Transverse colon (tissue), 4 donors: Measurements from ENCODE around the gene ACSS1. TPM values are rescaled to one million over a fixed set of nuclear protein-coding genes. Genes with fewer than 3 reads are reported as not detected.

ENCODE experiments used
- DNase-seq: peaks from one replicate; pipeline ENCODE4 v3.0.0-alpha.2; 2019
- H3K27ac ChIP-seq, 4 donors: fragments of 200-600 bp; sonication (generic); 2 replicates each; pipeline ENCODE4 v1.5.1; 2016 to 2018; ENCODE audit warnings: inconsistent platforms in 4 of 4
- H3K27me3 ChIP-seq: fragments of 200-600 bp; sonication (generic); 2 replicates; pipeline ENCODE4 v1.5.1; 2017; ENCODE audit warnings: inconsistent platforms
- H3K36me3 ChIP-seq, 4 donors: fragments of 200-600 bp; sonication (generic); 2 replicates each; pipeline ENCODE4 v1.5.1; 2017 to 2019; ENCODE audit warnings: inconsistent platforms in 4 of 4
- H3K4me1 ChIP-seq, 4 donors: fragments of 200-600 bp; sonication (generic); 2 replicates each; pipeline ENCODE4 v1.5.1; 2017 to 2020; ENCODE audit warnings: inconsistent platforms in 4 of 4
- H3K4me3 ChIP-seq, 4 donors: fragments of 200-600 bp; sonication (generic); 1 replicate in 1 of 4; 2 replicates in 3 of 4; pipeline versions ENCODE4 v1.5.1 to v1.6.1; 2017 to 2019; ENCODE audit warnings: inconsistent platforms in 4 of 4
- H3K9me3 ChIP-seq, 2 donors: fragments of 200-600 bp; sonication (generic); 2 replicates each; pipeline ENCODE4 v1.5.1; 2017 to 2019; ENCODE audit warnings: inconsistent platforms in 2 of 2
- EP300 ChIP-seq: sonication (generic); formaldehyde crosslinking; IDR thresholded peaks from one replicate; pipeline ENCODE4 v1.6.1; 2017; ENCODE audit warnings: antibody characterized with exemption, low read depth
- POLR2A ChIP-seq: fragments of 450-650 bp; IDR thresholded peaks from one replicate; pipeline ENCODE4 v1.6.1; 2016; ENCODE audit warnings: antibody characterized with exemption, mild to moderate bottlenecking, moderate library complexity
- POLR2AphosphoS5 ChIP-seq, 3 donors: sonication (generic); formaldehyde crosslinking; IDR thresholded peaks; one replicate each; pipeline ENCODE4 v1.6.1; 2016; ENCODE audit warnings: antibody characterized with exemption in 3 of 3
- WGBS, 2 donors: methylation state at CpG; one replicate each; pipeline ENCODE4 v1.1.5; 2018; ENCODE audit warnings: low coverage in 1 of 2; 5-methylcytosine and 5-hydroxymethylcytosine counted together
- in situ Hi-C, 4 donors: fragments of 200-750 bp; cut with MboI; loops; one replicate each; pipeline versions ENCODE4 v1.15.0 to v1.15.1; 2017; ENCODE audit warnings: low sequenced_read_pairs in 3 of 4, low pct_ligation_motif_present in 1 of 4, low pct_unique_long_range_greater_than_20kb in 1 of 4
- intact Hi-C: fragments of 100-400 bp; cut with DNase I; formaldehyde crosslinking; loops from one replicate; pipeline ENCODE4 v1.15.1; 2023; ENCODE audit warnings: low total_unique reads
- total RNA-seq, 4 donors: library from RNA; depleted of rRNA; stranded (reverse); fragments of >200 nt; gene quantifications; one replicate each; pipeline ENCODE4 v1.1.0, GENCODE V29; 2016
- TF ChIP-seq, protein P1 (sequence below), 5 experiments: fragments of 200-600 bp in 3 of 5; fragments of 450-650 bp in 2 of 5; sonication (generic) in 3 of 5; IDR thresholded peaks; 1 replicate in 2 of 5; 2 replicates in 3 of 5; pipeline ENCODE4 v1.5.1; 2016 to 2017; ENCODE audit warnings: antibody characterized with exemption in 5 of 5, inconsistent platforms in 3 of 5, mild to moderate bottlenecking in 2 of 5, moderate library complexity in 1 of 5

Gene ACSS1
- total RNA-seq, 4 donors from 2014 or later = 30.3 to 64.7 (median 51.6) TPM

DNA sequence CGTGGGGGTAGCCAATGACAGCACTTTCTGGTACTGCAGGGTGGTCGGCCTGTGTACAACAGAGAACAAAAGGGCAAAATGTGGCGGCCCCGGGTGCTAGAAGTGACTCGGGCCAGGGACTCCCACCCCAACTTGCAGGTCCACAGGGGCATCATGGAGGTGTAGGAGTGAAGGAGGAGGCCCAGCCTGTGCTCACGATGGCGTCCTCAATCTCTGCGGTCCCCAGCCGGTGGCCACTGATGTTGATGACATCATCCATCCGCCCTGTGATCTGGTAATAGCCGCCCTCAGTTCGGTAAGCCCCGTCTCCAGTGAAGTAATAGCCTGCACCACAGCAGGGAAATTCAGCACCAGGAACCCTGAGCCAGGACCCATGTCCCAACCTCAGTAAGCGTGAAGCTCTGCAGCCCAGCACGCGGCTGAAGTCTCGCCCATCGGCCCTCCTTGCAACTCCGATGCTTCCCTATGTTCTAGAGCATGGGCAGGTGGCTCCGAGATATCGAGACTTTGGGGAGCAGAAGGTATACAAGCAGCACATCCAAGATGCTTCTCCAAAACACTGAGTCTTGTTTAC, 45.2 kb downstream of the ACSS1 start:
- Histone ChIP-seq H3K36me3 (peaks cover 0 to 16% (median 5%) of the 10 kb centered on the region in 4 donors), H3K4me1 (peaks cover 0 to 7% (median 5%) of the 10 kb centered on the region in 4 donors), H3K4me3 (no peak overlapping the region), H3K27ac (no peak overlapping the region), H3K27me3 (no peaks in the 10 kb centered on the region), H3K9me3 (no peaks in the 10 kb centered on the region)
- no peak for DNase-seq
- in situ Hi-C loops (loop anchor here in 1 of 4 donors (25.0 kb wide), 1 partner anchor 150 kb away; no protein-coding TSS in a partner anchor), intact Hi-C loops (no loop called here)
- TF ChIP-seq EP300 = no peak
- TF ChIP-seq, protein P1, sequence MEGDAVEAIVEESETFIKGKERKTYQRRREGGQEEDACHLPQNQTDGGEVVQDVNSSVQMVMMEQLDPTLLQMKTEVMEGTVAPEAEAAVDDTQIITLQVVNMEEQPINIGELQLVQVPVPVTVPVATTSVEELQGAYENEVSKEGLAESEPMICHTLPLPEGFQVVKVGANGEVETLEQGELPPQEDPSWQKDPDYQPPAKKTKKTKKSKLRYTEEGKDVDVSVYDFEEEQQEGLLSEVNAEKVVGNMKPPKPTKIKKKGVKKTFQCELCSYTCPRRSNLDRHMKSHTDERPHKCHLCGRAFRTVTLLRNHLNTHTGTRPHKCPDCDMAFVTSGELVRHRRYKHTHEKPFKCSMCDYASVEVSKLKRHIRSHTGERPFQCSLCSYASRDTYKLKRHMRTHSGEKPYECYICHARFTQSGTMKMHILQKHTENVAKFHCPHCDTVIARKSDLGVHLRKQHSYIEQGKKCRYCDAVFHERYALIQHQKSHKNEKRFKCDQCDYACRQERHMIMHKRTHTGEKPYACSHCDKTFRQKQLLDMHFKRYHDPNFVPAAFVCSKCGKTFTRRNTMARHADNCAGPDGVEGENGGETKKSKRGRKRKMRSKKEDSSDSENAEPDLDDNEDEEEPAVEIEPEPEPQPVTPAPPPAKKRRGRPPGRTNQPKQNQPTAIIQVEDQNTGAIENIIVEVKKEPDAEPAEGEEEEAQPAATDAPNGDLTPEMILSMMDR (IDR thresholded peaks at IDR 0.05) = no peak
- no peak for TF ChIP-seq POLR2A
- no peak for TF ChIP-seq POLR2AphosphoS5 (IDR thresholded peaks at IDR 0.05)
- 82 to 97% methylated on average over 3 to 21 of the region's 21 CpGs for WGBS, 2 donors

DNA sequence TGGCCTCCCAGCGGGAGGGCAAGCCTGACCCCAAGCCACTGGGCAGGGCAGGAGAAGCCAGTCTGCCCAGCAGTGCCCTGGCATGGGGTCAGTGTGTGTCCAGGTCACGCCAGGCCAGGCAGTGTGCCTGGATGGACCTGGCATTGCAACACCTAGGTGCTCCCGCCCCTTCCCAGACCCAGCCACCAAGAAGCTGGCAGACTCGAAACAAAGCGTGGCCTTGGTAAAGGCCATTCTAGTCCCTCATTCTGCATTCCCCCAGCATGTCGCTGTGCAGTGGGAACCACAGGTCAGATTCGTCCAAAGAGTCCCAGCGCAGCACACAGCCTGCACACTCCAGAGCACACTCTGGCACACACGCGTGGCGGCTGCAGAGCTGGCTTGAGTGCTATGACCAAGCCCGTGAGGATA, 46.1 kb downstream of the ACSS1 start:
- in situ Hi-C loops = loop anchor here in 1 of 4 donors (25.0 kb wide), 1 partner anchor 150 kb away; no protein-coding TSS in a partner anchor
- no peak for TF ChIP-seq EP300
- TF ChIP-seq, protein P1 (IDR thresholded peaks at IDR 0.05) = no peak
- TF ChIP-seq POLR2AphosphoS5 (IDR thresholded peaks at IDR 0.05) = no peak
- TF ChIP-seq POLR2A = no peak
- DNase-seq = peak; percentile 1
- H3K27ac ChIP-seq = no peak overlapping the region
- intact Hi-C loops = no loop called here
- H3K4me1 ChIP-seq = peaks cover 0 to 5% (median under 1%) of the 10 kb centered on the region in 4 donors
- no peaks in the 10 kb centered on the region for H3K27me3 ChIP-seq
- 94 to 100% methylated on average over 1 to 8 of the region's 12 CpGs for WGBS, 2 donors
- peaks cover 0 to 16% (median 8%) of the 10 kb centered on the region in 4 donors for H3K36me3 ChIP-seq
- H3K9me3 ChIP-seq = no peaks in the 10 kb centered on the region
- H3K4me3 ChIP-seq = no peak overlapping the region

DNA sequence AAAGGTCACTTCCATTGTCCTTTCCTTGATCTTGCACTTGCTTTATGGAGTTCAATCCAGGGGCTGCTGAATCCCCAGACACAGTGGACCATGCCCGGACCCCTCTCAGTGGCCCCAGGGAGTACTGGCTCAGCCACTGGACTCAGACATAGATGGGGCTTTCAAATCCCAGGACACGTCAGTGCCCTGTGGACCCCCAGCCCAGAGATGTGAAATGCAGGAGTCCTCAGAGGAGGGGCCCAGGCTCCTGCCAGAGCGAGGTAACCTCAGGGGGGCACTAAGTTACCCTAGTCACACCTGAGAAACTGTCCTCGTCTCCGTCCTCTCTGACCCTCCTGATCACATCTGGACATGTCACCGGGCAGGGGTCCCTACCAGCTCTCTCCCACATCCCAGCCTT, 46.7 kb downstream of the ACSS1 start:
- H3K4me3 ChIP-seq = no peak overlapping the region
- 89 to 95% methylated on average over 3 to 6 of the region's 6 CpGs for WGBS, 2 donors
- H3K27me3 ChIP-seq = no peaks in the 10 kb centered on the region
- intact Hi-C loops = no loop called here
- H3K36me3 ChIP-seq = peaks cover 0 to 19% (median 8%) of the 10 kb centered on the region in 4 donors
- TF ChIP-seq POLR2AphosphoS5 (IDR thresholded peaks at IDR 0.05) (no peak), POLR2A (no peak), EP300 (no peak)
- TF ChIP-seq, protein P1 (IDR thresholded peaks at IDR 0.05) = no peak
- H3K4me1 ChIP-seq = peaks cover 0 to 5% (median 0%) of the 10 kb centered on the region in 4 donors
- no peak for DNase-seq
- no peaks in the 10 kb centered on the region for H3K9me3 ChIP-seq
- no peak overlapping the region for H3K27ac ChIP-seq
- in situ Hi-C loops = loop anchor here in 1 of 4 donors (25.0 kb wide), 1 partner anchor 151 kb away; no protein-coding TSS in a partner anchor

DNA sequence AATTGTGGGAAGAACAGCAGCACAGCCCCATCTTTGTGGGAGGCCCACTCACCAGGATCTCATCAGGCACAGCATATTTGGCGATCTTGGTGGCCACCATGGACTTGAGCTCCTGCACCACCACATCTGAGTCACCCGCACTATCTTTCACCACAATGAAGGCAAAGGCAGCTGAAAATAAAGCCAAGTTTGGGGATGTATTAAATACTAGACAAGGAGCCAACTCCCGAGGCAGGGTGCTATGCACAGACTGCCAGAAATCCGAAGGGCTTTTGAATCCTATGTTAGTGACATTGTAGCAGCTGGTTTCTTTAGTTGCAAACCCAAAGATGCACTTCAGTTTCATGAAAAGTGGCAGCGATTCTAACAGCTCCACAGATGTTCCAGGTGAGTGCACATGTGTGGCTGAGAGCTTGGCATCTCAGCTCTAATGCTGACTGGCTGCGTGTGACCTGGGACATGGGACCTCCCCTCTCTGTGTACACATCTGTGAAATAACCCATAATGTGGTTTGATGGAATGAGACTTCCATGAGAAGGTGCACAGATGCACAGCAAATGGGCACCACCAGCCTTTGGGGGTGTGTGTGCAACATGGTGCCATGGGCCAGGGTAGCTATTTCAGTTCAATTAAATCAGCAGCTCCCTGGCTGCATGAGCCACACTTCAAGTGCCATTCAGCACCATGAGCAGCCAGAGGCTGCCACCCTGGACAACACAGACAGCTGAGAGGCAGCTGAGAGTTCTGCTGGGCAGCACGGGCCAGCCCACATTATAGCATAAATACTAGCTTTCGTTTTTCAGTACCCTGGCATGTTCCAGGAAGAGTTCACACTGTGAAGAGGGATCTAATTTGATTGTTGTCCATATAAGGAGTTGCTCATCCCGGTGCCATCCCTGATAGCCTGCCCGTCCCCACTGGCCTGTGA, 48.5 kb downstream of the ACSS1 start:
- in situ Hi-C loops = loop anchor here in 1 of 4 donors (25.0 kb wide), 1 partner anchor 153 kb away; no protein-coding TSS in a partner anchor
- DNase-seq = peak; percentile 5
- peak overlapping the region in 1 of 4 donors; percentile 22 for H3K27ac ChIP-seq

More for the DNA sequence above, 48.5 kb downstream of the ACSS1 start:
- TF ChIP-seq POLR2AphosphoS5 (IDR thresholded peaks at IDR 0.05) = no peak
- TF ChIP-seq, protein P1 (IDR thresholded peaks at IDR 0.05) = no peak
- TF ChIP-seq EP300 = no peak
- TF ChIP-seq POLR2A = no peak
- Histone ChIP-seq H3K4me3 (no peak overlapping the region), H3K9me3 (no peaks in the 10 kb centered on the region), H3K4me1 (peaks cover 0 to 14% (median 6%) of the 10 kb centered on the region in 4 donors), H3K27me3 (no peaks in the 10 kb centered on the region), H3K36me3 (peaks cover 0 to 19% (median 7%) of the 10 kb centered on the region in 4 donors)
- WGBS, 2 donors = 82 to 100% methylated on average over 2 to 10 of the region's 10 CpGs
- intact Hi-C loops = no loop called here
